ENCODE data around the gene P2RX2.
"Not testable (repeated sequence)": the region's sequence is repeated elsewhere in the genome, so short reads cannot be mapped to it uniquely, and the experiment has no call there.

Gene P2RX2

DNA sequence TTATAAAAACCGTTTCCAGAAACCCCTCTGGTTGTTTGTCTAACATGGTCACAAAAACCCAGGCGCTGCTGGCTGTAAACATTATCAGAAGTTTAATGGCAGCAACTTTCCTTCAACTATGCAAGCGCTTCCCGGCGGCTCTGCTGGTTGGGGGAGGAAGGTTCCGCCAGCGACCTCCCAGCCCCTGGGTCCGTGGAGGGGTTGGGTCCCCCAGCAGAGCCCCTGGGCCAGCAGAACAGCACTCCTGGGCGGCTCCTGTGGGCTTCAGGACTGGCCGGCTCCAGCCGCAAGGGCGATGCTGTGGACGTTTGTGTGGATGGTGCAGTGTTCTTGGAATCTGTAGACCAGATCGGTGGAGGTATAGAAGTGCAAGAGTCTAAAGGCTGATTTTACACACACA is 34.1 kb upstream of the P2RX2 start:
- no peak for DNase-seq

DNA sequence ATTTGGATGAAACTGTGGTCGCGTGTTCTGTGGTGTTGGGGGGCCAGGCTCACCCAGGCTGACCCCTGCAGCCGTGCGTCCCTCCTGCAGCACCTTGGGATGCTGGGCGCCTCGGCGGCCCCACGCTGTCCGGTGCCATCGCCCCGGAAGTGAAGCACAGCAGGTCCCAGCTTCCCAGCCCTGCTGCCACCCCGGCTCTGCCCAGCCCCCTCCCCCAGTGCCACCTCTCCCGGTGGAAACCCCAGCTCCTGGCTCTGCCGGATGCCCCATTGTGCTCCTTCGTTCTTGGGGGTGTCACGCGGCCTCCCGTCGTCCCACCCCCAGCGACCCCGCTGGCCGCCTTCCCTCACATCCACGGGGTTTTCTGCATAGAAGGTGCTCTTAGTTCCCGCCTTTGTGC is 33.4 kb upstream of the P2RX2 start:
- DNase-seq = no peak

DNA sequence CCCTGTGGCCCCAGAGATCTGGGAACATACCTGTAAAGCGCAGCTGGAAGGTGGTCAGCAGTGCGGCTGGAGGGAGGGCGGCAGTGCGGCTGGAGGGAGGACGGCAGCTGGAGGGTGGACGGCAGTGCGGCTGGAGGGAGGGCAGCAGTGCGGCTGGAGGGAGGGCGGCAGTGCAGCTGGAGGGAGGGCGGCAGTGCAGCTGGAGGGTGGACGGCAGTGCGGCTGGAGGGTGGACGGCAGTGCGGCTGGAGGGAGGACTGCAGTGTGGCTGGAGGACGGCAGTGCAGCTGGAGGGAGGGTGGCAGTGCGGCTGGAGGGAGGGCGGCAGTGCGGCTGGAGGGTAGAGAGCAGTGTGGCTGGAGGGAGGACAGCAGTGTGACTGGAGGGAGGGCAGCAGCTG is 31.6 kb upstream of the P2RX2 start:
- no peak for DNase-seq

DNA sequence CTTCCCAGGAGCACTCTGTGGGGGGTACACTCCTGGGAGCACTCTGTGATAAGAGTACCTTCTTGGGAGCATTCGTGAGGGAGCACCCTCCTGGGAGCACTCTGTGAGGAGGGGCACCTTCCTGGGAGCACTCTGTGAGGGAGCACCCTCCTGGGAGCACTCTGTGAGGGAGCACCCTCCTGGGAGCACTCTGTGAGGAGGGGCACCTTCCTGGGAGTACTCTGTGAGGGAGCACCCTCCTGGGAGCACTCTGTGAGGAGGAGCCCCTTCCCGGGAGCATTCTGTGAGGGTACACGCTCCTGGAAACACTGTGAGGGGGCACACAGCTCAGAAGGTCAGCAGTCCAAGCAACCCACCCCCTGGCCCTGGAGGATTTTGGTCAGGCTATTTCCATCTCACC is 30.8 kb upstream of the P2RX2 start:
- DNase-seq = no peak

DNA sequence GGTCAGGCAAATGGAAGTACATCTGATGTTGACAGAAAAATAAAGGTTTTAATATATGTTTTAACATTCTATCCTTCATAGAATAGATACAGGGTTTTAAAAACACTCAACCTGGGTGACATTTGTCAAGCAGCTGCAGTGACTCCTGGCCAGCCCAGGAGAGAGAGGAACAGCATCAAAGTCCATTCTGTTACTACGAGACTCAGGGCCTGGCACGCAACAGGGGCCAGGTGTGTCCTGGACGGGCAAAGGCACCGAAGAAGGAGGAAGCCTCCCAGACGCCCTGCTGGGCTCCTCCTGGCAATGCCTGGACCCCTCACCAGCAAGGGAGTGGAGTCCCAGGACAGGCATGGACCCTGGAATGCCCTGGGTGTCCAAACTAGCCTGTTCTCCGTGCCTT is 30.3 kb upstream of the P2RX2 start:
- DNase-seq = no peak

DNA sequence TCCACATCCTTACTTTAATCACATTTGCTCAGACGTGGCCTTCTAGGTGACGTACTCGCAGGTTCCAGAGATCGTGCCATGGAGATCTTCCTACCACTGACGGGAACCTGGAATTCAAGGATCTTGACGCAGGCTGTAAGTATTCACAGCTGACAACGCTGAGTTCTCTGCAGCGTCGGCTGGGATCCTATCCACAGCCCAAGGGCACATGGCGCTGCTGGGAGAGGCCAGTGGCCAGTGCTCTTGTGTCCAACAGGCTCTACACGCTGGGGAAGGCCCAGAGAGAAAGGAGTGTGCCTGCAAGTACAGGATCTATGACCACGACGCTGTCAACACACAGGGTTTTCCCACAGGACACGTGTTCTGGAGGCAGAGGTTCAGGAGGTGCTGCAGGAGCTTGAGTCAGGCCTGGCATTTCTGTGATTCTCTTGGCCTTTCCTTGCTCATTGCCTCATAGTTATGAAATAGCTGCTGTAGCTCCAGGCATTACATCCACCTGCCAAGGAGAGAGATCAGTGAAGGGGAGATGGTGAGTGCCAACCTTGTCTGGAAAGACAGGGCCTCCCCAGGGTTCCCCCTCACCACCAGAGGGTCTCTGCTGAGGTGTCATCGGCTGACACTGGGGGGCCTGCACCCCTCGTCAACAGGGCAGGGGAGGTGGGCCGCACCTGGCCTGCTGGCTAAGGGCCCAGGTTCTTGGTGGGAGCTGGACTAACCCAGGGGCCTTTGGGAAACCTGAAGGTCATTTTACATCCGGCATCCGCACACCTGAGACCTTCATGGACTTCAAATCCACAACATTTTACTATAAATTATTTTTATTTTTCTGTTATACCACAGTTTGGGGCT is 29.5 kb upstream of the P2RX2 start:
- no peak for DNase-seq

DNA sequence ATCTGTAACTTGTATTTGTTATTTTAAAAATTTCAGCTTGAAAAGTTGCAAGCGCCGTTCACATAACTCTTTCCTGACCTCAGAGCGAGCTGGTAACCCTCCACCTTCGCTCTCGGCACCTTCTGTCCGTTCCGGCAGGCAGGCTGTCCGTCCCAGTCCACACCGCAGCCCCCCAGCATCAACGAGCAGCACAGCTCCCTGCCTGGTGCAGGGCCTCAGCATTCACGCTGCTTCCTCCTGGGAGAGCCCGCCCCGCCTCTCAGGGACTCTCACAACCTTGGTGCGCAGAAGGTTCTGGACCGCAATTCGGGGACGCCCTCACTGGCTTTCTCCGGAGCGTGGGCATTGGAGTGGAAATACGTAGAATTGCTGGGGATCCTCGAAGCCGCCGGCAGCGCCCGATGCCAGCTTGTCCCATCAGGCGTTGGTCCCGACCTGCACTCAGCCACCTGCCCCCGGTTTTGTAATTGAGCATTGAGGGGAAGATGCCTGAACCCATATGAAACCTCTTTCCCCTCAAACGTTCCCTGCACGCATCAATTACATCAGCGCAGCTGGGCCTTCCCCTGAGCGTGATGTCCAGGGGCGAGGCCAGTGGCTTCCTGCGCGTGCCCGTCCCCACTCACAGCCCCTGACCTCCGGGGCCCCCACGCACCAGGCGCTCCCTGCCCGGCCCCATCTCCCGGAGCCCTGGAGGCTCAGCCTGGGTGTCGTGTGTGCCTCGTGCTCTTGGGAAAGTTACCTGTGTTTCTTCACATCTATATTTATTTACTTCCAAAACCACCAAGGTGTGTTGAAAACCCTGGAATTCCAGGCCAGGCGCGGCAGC is 27.3 kb upstream of the P2RX2 start:
- no peak for DNase-seq

DNA sequence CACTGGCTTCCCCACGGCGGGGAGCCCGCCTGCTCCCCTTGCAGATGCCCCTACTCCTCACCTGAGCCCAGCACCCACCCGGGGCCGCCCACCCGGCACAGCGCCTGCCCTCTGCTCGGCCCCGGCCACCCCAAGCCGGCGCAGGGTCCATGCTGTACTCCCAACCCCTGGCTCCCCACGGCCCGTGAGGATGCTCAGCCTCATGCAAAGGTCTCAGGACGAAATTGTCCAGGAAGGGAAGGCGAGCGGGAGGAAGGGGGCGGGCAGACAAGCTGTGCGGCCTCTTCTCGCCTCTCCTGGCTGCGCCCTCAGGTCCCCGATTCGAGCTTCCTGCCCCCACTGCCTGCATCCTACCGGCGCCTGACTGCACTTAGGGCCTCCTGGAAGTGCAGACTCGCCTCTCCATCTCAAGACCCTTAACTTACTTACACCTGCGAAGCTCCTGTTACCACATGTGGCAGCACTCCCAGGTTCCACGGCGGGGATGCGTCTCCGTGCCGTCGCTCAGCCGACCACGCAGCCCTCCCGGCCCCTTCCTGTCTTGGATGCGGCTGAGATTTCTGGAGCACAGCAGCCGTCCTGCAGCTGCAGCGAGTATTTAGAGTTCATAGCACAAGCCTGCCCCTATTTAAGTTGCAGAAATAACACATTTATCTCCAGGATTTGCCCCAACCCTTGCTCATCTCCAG is 26.1 kb upstream of the P2RX2 start:
- no peak for DNase-seq

DNA sequence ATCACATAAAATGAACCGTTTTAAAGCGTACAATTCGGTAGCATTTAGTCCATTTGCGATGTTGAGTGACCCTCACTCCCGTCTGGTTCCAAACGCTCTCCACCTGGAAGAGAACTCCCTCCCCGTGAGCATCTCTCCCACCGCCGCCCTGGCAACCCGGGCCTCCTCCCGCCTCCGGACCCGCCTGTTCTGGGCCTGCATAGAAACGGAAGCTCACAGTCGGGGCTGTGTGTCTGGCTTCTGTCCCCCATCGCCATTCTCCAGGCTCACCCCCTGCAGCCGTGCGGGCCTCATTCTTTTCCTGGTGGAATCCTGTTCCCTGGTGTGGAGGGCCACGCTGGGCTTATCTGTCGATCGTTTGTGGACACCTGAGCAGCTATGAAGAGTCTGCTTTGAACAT is 25.5 kb upstream of the P2RX2 start:
- DNase-seq = no peak

DNA sequence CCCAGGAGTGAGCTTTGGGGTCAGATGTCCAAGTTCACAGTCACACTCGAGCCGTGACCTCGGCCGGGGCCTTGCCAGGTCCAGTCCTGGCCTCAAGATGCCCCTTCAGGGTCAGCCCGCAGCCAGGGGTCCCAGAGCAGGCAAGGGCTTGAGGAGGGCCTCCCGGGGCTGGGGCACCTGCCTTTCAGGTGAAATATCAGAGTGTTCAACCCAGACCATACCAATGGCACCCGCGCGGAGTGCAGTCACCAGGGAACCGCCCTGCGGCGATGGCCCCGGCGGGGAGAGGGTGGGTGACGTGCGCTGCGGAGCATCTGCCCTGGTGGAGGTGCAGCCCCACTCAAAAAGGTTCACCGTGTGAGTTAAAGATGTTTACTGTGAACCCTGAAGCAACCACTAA is 25.1 kb upstream of the P2RX2 start:
- no peak for DNase-seq

DNA sequence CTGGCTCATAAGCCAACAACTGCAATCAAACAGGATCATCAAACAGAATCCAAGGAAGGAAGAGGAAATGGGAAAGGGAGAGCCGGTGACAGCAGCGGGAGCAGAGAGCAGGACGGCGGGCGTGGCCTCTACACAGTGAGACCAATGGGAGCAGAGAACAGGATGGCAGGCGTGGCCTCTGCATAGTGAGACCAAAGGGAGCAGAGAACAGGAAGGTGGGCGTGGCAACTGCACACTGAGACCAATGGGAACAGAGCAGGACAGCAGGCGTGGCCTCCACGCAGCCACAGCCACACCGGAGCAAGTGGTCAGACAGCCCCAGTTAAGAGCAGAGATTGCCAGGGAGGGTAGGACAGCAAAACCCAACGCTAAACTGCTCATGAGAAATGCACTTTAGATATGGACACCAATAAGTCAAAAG is 24.6 kb upstream of the P2RX2 start:
- peak; percentile 90 for DNase-seq

DNA sequence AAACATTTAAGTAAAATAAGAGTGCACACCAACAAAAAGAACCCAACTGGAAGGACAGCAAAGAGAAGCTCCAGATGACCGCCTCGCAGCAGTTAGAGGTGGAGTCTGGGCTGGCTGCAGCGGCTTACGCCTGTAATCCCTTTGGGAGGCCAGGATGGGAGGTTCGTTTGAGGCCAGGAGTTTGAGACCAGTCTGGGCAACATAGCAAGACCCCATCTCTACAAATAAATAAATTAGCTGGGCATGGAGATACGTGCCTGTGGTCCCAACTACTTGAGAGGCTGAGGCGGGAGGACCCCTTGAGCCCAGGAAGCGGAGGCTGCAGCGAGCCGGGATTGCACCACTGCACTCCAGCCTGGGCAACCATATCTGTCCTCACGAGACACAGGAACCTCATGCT is 23.4 kb upstream of the P2RX2 start:
- DNase-seq = no peak

DNA sequence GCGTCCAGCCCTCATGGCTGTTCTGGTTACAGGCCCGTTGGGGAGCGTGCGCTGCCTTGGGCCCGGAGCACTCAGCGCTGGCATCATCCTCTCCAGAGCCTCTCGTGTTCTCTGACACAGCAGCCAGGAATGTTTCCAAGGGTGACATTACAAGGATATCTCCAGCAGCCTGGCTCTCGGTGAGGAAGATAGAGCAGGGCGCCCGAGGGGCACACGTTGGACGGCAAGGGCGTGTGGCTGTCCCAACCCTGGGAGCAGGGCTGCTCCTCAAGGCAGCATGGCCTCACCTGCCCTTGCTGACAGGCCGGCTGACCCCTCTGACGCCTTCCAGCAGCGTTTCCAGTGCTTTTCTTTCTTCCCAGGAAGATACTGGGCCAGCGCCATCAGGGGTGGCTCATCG is 22.6 kb upstream of the P2RX2 start:
- no peak for DNase-seq

DNA sequence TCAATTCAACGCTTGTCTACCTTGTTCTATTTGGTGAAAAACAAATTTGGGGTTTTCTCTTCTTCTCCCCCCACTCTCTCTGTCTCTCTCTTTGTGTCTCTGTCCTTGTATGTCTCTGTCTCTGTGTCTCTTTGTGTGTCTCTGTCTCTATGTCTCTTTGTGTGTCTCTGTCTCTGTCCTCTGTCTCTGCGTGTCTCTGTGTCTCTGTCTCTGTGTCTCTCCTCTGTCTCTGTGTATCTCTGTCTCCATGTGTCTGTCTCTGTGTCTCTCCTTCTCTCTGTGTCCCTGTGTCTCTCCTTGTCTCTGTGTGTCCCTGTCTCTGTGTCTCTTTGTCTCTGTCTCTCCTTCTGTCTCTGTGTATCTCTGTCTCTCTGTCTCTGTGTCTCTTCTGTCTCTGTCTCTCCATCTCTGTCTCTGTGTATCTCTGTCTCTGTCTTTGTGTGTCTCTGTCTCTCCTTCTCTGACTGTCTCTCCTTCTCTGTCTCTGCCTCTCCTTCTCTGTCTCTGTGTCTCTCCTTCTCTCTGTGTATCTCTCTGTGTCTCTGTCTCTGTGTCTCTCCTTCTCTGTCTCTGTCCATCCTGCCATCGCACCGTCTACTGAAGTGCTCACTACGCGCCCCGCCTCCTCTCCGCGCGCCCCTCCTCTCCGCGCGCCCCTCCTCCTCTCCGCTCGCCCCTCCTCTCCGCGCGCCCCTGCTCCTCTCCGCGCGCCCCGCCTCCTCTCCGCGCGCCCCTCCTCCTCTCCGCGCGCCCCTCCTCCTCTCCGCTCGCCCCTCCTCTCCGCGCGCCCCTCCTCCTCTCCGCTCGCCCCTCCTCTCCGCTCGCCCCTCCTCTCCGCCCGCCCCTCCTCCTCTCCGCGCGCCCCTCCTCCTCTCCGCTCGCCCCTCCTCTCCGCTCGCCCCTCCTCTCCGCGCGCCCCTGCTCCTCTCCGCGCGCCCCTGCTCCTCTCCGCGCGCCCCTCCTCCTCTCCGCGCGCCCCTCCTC is 21.0 kb upstream of the P2RX2 start:
- peak; percentile 22 for DNase-seq

DNA sequence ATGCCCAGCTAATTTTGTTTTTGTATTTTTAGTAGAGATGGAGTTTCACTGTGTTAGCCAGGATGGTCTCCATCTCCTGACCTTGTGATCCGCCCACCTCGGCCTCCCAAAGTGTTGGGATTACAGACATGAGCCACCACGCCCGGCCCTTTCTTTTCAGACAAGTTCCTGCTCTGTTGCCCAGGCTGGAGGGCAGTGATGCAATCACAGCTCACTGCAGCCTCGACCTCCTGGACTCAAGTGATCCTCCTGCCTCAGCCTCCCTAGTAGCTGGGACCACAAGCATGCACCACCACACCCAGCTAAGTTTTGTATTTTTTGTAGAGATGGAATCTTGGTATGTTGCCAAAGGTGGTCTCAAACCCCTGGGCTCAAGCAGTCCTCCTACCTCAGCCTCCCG is 19.1 kb upstream of the P2RX2 start:
- not testable (repeated sequence) for DNase-seq

DNA sequence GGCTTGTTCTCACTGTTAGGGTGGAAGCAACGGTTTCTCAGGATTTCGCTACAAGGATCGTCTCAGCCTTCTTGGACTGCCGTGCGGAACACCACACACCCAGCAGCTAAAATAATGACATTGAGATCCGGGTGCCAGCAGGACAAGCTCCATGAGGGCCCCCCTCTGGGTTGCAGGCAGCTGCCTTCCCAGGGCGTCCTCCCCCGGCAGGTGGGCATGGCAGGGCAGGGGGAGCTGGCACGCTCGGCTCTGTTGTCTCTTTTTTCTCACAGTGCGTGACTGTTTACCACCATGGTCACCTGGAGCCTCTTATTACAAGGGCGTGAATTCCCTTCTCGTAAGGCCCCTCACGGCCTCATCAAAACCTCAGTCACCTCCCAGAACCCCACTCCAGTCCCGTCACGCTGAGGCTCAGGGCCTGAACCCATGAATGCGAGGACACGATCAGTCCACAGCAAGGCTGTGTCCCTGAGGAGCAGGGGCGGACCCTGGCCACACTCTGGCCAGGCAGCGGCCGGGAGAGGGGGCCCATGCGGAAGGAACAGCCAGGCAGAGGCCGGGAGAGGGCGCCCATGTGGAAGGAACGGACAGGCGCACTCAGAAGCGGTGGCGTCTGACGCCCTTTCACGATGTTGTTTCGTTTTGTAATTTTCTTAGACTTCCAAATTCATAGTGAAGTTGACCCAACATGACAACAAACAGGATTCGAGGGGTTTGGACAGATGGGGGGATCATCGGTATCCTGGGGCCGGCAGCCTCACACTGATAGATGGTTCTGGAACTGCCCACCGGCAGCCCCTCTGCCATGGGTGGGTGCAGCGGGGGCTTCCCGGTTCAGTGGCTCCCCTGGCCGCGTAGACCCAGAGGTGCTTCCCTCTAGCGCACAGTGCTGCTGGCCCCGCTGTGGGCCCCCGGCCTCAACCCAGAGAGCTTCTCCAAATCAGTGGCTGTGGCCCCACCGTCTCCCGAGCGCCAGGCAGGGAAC is 18.2 kb upstream of the P2RX2 start:
- peak; percentile 68 for DNase-seq

DNA sequence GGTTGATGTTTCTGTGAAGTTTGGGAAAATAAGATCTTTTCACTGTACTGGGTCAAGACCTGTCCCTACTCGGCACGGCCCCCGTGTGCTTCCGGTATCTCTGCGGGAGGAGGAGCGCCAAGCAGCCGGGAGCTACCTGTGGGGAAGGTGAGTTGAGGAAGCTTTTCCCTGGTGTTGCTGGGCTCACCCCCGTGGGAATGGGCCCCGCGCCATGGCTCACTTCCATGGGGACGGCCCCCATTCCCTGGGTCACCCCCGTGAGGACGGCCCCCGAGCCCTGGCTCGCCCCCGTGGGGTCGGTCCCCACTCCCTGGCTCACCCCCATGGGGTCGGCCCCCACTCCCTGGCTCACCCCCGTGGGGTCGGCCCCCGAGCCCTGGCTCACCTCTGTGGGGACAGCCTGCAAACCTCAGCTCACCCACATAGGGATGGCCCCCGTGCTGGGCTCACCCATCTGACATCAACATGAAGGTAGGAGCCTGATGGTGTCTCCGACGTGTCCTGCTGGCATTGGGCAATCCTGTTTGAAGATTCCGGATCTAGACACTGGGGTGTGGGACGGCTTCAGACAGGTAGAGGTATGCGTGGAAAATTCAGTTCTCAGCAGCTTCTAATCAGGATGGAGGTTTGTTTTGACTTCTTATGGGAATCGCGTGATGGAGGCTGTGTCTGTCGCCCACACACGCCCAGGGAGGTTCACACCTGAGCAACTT is 17.2 kb upstream of the P2RX2 start:
- DNase-seq = no peak

DNA sequence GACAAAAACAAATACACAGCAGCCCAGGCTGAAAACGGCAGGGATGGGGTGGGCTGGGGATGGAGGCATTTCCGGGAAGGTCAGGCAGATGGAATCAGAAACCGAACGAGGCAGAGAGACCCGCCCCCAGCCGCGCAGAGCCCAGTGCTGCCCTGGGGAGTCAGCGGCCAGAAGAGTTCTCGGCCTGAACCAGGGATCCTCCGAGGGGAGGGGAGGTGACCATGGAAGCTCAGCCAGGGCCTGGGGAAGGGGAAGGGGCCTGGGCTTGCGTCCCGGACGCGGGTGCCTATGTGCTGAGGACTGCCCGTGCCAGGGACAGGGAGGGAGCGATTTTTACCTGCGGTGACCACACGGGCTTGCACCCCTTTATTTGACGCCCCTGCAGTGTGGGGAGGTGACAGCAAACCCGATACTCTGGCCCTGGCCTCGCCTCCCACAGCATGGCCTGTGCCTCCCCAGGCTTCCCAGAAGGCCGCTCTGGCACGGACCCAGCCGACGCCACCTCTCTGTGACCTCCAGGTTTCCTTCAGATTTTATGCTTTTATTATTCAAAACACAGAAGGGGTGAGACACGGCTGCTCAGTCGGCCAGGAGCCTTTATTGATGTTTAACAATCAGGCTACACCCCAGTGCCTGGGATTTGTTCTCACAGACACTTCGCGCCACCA is 15.9 kb upstream of the P2RX2 start:
- no peak for DNase-seq

DNA sequence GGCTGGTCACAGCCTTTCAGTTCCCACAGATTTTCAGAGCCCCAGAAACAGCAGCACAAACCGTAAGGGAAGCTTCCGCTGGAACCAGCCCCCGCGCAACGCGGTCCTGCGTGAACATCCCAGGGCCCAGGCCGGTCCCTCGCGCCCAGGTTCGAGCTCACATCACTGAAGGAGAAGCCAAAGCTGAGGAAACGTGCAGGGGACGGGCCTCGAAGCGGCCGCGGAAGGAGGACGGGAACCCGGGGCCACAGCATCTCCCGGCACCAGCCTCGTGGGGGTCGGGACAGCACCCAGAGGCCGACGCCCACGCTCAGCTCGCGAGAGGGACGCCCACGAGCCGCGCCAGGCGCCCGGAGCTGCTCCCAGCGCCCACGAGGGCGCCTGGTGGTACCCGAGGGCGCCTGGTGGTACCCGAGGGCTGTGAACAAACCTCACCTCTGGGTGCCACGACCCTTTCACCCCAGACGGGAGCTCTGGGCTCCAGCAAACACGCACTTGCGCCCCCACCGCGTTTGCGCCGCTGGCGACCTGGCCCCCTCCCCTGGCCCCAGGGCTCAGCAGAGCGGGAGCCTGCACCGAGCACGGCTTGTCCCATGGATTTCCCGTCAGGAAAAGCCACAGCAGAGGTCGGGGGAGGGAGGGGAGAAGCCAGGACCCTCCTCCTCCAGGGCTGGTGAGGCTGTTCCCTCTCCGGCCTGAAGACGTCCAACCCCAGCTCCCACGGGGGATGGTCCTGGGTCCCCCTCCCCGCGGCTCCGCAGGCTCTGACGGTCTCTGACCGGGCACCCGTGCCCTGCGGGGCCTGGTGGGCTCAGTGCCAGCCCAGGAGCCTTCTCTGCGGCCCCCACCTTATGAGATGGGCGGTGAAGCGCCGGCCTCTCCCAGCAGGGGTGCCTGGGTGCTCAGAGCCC is 15.1 kb upstream of the P2RX2 start:
- DNase-seq = no peak
